HepG2 (cell line): ENCODE data around the gene CERS6. TPM values are rescaled to one million over a fixed set of nuclear protein-coding genes. Genes with fewer than 3 reads are reported as not detected.

Experiments
- ATAC-seq: fragments of 200-7000 bp; cut with Tn5 transposase; 3 replicates; pipeline ENCODE4 v1.9.1; 2020; ENCODE audit warnings: mild to moderate bottlenecking, moderate library complexity
- BruUV-seq: library from RNA; stranded (reverse); fragments of 400-500 nt; replicated peaks from 2 replicates; lab custom pipeline; 2021; lab: Mats Ljungman, UMichigan
- CTCF ChIA-PET: fragments of 300-600 bp; formaldehyde crosslinking; extraction: SDS; loops from one replicate; lab custom pipeline; 2021; ENCODE audit warnings: low total read pairs, inconsistent platforms, low intra/inter-chr PET ratio; lab: Yijun Ruan, JAX
- POLR2A ChIA-PET: fragments of 350-600 bp; sonication (Branson Sonifier 250); formaldehyde crosslinking; loops from one replicate; lab custom pipeline; 2020; ENCODE audit warnings: antibody characterized with exemption, inconsistent platforms; lab: Yijun Ruan, JAX
- DNase-seq: peaks from one replicate; pipeline ENCODE4 v3.0.0-alpha.2; 2015; ENCODE audit warnings: low spot score
- FAIRE-seq: peaks from 3 replicates; lab custom pipeline; 2011; peaks lifted over from hg19 to GRCh38; lab: Jason Lieb, UNC
- H2AFZ ChIP-seq: one replicate; pipeline ENCODE4 v1.6.1; 2011; ENCODE audit warnings: low read length, inconsistent platforms
- H3K27ac ChIP-seq: fragments of 300-600 bp; 3 replicates; pipeline ENCODE4 v1.8.0; 2011; ENCODE audit warnings: mixed run types, mild to moderate bottlenecking, mixed read lengths, low read length, inconsistent platforms; ENCODE audit not compliant: insufficient read depth; ENCODE audit errors: extremely low read length
- H3K27me3 ChIP-seq, 2 experiments: fragments of 200-600 bp in 1 of 2; 2 replicates in 1 of 2; 3 replicates in 1 of 2; pipeline versions ENCODE4 v1.6.0 to v1.8.0; 2011; ENCODE audit warnings: low read length in 2 of 2, mild to moderate bottlenecking in 2 of 2, moderate library complexity in 2 of 2, inconsistent platforms in 1 of 2; ENCODE audit not compliant: insufficient read depth in 2 of 2, control insufficient read depth in 1 of 2
- H3K36me3 ChIP-seq, 2 experiments: fragments of 200-600 bp in 1 of 2; replicated peaks in 1 of 2; 2 replicates in 1 of 2; 3 replicates in 1 of 2; pipeline versions ENCODE4 v1.5.1 to v1.8.0; 2011; ENCODE audit warnings: low read length in 2 of 2, inconsistent platforms in 1 of 2; ENCODE audit not compliant: insufficient read depth in 2 of 2, control insufficient read depth in 1 of 2
- H3K4me1 ChIP-seq: 2 replicates; pipeline ENCODE4 v1.5.1; 2012; ENCODE audit warnings: low read length, inconsistent platforms; ENCODE audit not compliant: insufficient read depth
- H3K4me2 ChIP-seq: 2 replicates; pipeline ENCODE4 v1.6.0; 2011; ENCODE audit warnings: low read depth, low read length, inconsistent platforms
- H3K4me3 ChIP-seq, 3 experiments: fragments of 200-600 bp in 1 of 3; sonication (generic), shearing (Covaris generic) in 1 of 3; replicated peaks in 1 of 3; 2 replicates each; pipeline ENCODE4 v1.5.1; 2011 to 2016; ENCODE audit warnings: low read length in 3 of 3, inconsistent platforms in 2 of 3, low read depth in 2 of 3, mild to moderate bottlenecking in 2 of 3, control low read depth in 1 of 3, mixed read lengths in 1 of 3; ENCODE audit not compliant: insufficient read depth in 1 of 3
- H3K79me2 ChIP-seq: one replicate; pipeline ENCODE4 v1.6.1; 2011; ENCODE audit warnings: low read length, inconsistent platforms; ENCODE audit not compliant: insufficient read depth
- H3K9ac ChIP-seq: 2 replicates; pipeline ENCODE4 v1.6.0; 2011; ENCODE audit warnings: mild to moderate bottlenecking, low read depth, low read length, inconsistent platforms; ENCODE audit not compliant: insufficient read depth
- H3K9me3 ChIP-seq: 2 replicates; pipeline ENCODE4 v1.5.1; 2012; ENCODE audit warnings: mild to moderate bottlenecking, low read length
- H4K20me1 ChIP-seq: 2 replicates; pipeline ENCODE4 v1.6.0; 2011; ENCODE audit warnings: inconsistent platforms, mild to moderate bottlenecking, low read length, moderate library complexity; ENCODE audit not compliant: insufficient read depth
- CREB1 ChIP-seq, 2 experiments: fragments of 450-650 bp in 1 of 2; IDR thresholded peaks; 2 replicates each; pipeline ENCODE4 v1.6.1; 2016 to 2017; ENCODE audit warnings: control low read depth in 1 of 2, mild to moderate bottlenecking in 1 of 2, missing compliant biosample characterization in 1 of 2, missing genetic modification characterization in 1 of 2
- SIN3A ChIP-seq: IDR thresholded peaks from 2 replicates; pipeline ENCODE4 v1.6.1; 2011; ENCODE audit warnings: low read depth, mild to moderate bottlenecking, control low read depth, low read length, borderline replicate concordance
- STAT6 ChIP-seq: sonication (generic); formaldehyde crosslinking; IDR thresholded peaks from 2 replicates; pipeline ENCODE4 v1.4.0; 2020; ENCODE audit warnings: missing genetic modification reagents, mild to moderate bottlenecking, borderline replicate concordance
- TP53 ChIP-seq: sonication (generic); formaldehyde crosslinking; conservative IDR thresholded peaks from 2 replicates; pipeline ENCODE4 v1.4.0; 2020; ENCODE audit warnings: missing genetic modification reagents
- ZNF598 ChIP-seq: sonication (generic); formaldehyde crosslinking; IDR thresholded peaks from 2 replicates; pipeline ENCODE4 v1.5.1; 2020; ENCODE audit warnings: mild to moderate bottlenecking, missing genetic modification reagents, borderline replicate concordance
- ZNF609 ChIP-seq: sonication (generic); formaldehyde crosslinking; IDR thresholded peaks from 2 replicates; pipeline ENCODE4 v1.4.0; 2020; ENCODE audit warnings: mild to moderate bottlenecking, missing genetic modification reagents, borderline replicate concordance
- ZNF766 ChIP-seq: sonication (generic); formaldehyde crosslinking; IDR thresholded peaks from 2 replicates; pipeline ENCODE4 v1.5.0; 2020; ENCODE audit warnings: missing genetic modification reagents, borderline replicate concordance
- WGBS: methylation state at CpG from one replicate; pipeline ENCODE4 v1.1.6; 2017; ENCODE audit warnings: low lambda C conversion rate; 5-methylcytosine and 5-hydroxymethylcytosine counted together
- in situ Hi-C: cut with HindIII; loops from 2 replicates; pipeline ENCODE4 v1.10.0; 2017; ENCODE audit warnings: low pct_unique_long_range_greater_than_20kb; ENCODE audit not compliant: extremely low pct_ligation_motif_present
- intact Hi-C: fragments of 100-400 bp; cut with micrococcal nuclease; formaldehyde crosslinking; loops from one replicate; pipeline ENCODE4 v1.10.0; 2022; ENCODE audit not compliant: unreplicated experiment
- polyA plus RNA-seq, 8 experiments: library from polyadenylated mRNA; depleted of rRNA in 3 of 8; stranded (reverse) in 7 of 8; unstranded in 1 of 8; fragments of >200 nt; fragmentation: Illumina TruSeq in 4 of 8; extraction: Trizol in 4 of 8; gene quantifications; 2 replicates each; pipeline versions ENCODE4 v1.2.1 to v1.2.3, GENCODE V29; 2011 to 2016; ENCODE audit warnings: low read depth in 4 of 8, missing spikeins in 1 of 8, mixed read lengths in 1 of 8; ENCODE audit not compliant: insufficient read depth in 1 of 8
- total RNA-seq, 5 experiments: library from RNA; depleted of rRNA; stranded (reverse); fragments of >200 nt; fragmentation: Illumina TruSeq; extraction: Trizol; gene quantifications; 2 replicates each; pipeline ENCODE4 v1.2.3, GENCODE V29; 2016; ENCODE audit warnings: low read depth in 1 of 5

CERS6 gene
- total and polyA plus RNA-seq, 2 of the 13 experiments (the other 11 are each of a cell fraction or from before 2014, with no cell fraction given): 10.1 to 20.3 TPM

- Histone ChIP-seq H2AFZ (no peak overlapping the region), H3K27me3 (no peaks in the 10 kb centered on the region), H3K36me3 (no peaks in the 10 kb centered on the region), H3K4me3 (no peak overlapping the region), H3K9ac (no peak overlapping the region), H3K27ac (no peak overlapping the region), H3K4me2 (no peak overlapping the region), H3K9me3 (no peaks in the 10 kb centered on the region), H3K79me2 (no peaks in the 10 kb centered on the region), H4K20me1 (no peaks in the 10 kb centered on the region), H3K4me1 (peaks cover 12% of the 10 kb centered on the region)
- FAIRE-seq (no peak), ATAC-seq (no peak), DNase-seq (no peak)
- intact Hi-C loops: no loop called here
- BruUV-seq: no TSS peak
- WGBS: 55% methylated on average over 2 of the region's 2 CpGs
- in situ Hi-C loops: no loop called here
- POLR2A ChIA-PET: no interaction called here
- CTCF ChIA-PET: no interaction called here
- TF ChIP-seq ZNF766 (CRISPR knock-in tag) (no peak), CREB1 (IDR thresholded peaks at IDR 0.05) (peak; percentile 49; the same call in 1 of the 2 replicates), CREB1 (CRISPR knock-in tag; IDR thresholded peaks at IDR 0.05) (no peak)
- TF ChIP-seq, all 625 proteins: peak for 1
Observed at GRCh38 chr2:168814046-168814445, 358.0 kb downstream of the CERS6 start.

- no TSS peak for BruUV-seq
- Histone ChIP-seq H3K4me3 (no peak overlapping the region), H4K20me1 (no peaks in the 10 kb centered on the region), H3K9me3 (no peaks in the 10 kb centered on the region), H3K36me3 (no peaks in the 10 kb centered on the region), H3K79me2 (no peaks in the 10 kb centered on the region), H3K9ac (no peak overlapping the region), H2AFZ (no peak overlapping the region), H3K4me2 (no peak overlapping the region), H3K27me3 (no peaks in the 10 kb centered on the region), H3K27ac (no peak overlapping the region), H3K4me1 (peaks cover 12% of the 10 kb centered on the region)
- FAIRE-seq (peak; percentile 48), ATAC-seq (peak; percentile 67), DNase-seq (no peak)
- ChIA-PET CTCF (no interaction called here), POLR2A (no interaction called here)
- WGBS: 66% methylated on average over 1 of the region's 1 CpG
- in situ Hi-C loops: no loop called here
- intact Hi-C loops: no loop called here
- TF ChIP-seq ZNF609 (CRISPR knock-in tag) (no peak), STAT6 (CRISPR knock-in tag) (no peak), TP53 (no peak), ZNF598 (CRISPR knock-in tag) (no peak), SIN3A (no peak), CREB1 (IDR thresholded peaks at IDR 0.05) (no peak), CREB1 (CRISPR knock-in tag; IDR thresholded peaks at IDR 0.05) (0 out of 2 replicates have a peak, but pooled peaks have one; percentile 14)
Observed at GRCh38 chr2:168814939-168815907, 359.2 kb downstream of the CERS6 start.
